Esophagus muscularis mucosa (tissue), 3 donors: ENCODE results near the gene MTMR11.

ENCODE experiments used
- CTCF ChIP-seq, 3 experiments: fragments of 200-600 bp in 2 of 3; fragments of 450-650 bp in 1 of 3; sonication (generic) in 2 of 3; IDR thresholded peaks; one replicate each; pipeline ENCODE4 v1.5.1; 2017 to 2019; ENCODE audit warnings: antibody characterized with exemption in 3 of 3, mild to moderate bottlenecking in 2 of 3, moderate library complexity in 1 of 3
- EP300 ChIP-seq: sonication (generic); formaldehyde crosslinking; IDR thresholded peaks from one replicate; pipeline ENCODE4 v1.6.1; 2017; ENCODE audit warnings: antibody characterized with exemption

- TF ChIP-seq EP300 (no peak), CTCF (IDR thresholded peaks at IDR 0.05) (no peak)
Measured at GRCh38 chr1:149906570-149907075, 30.1 kb downstream of the MTMR11 start.
